A549 (cell line): ENCODE measurements around the gene MYADML2. TPM values are rescaled to one million over a fixed set of nuclear protein-coding genes. Genes with fewer than 3 reads are reported as not detected.

ENCODE experiments used
- ATAC-seq, 2 experiments: fragments of 200-7000 bp in 1 of 2; fragments of >200 bp in 1 of 2; cut with Nextera tagmentation in 1 of 2; cut with Tn5 transposase in 1 of 2; 3 replicates each; pipeline versions ENCODE4 v1.8.0 to v1.9.1; 2018 to 2020; ENCODE audit warnings: mild to moderate bottlenecking in 1 of 2, moderate library complexity in 1 of 2
- CTCF ChIA-PET: fragments of 300-600 bp; sonication (Branson Sonifier 250); formaldehyde crosslinking; extraction: SDS; loops from one replicate; lab custom pipeline; 2021; ENCODE audit warnings: antibody characterized with exemption, inconsistent platforms; lab: Yijun Ruan, JAX
- POLR2A ChIA-PET: fragments of 350-600 bp; formaldehyde crosslinking; extraction: SDS; loops from one replicate; lab custom pipeline; 2021; ENCODE audit warnings: antibody characterized with exemption, inconsistent platforms; lab: Yijun Ruan, JAX
- DNase-seq, 2 experiments: peaks; one replicate each; pipeline versions ENCODE4 v3.0.0 to v3.0.0-alpha.2; 2011 to 2016; ENCODE audit warnings: low read depth in 1 of 2, low spot score in 1 of 2
- FAIRE-seq: peaks from 2 replicates; lab custom pipeline; 2011; peaks lifted over from hg19 to GRCh38; lab: Jason Lieb, UNC
- H3K27ac ChIP-seq, 2 experiments: fragments of >200 bp; sonication (Bioruptor Twin); formaldehyde crosslinking; 3 replicates each; pipeline ENCODE4 v1.5.1; 2016 to 2017
- H3K4me1 ChIP-seq: fragments of >200 bp; sonication (Bioruptor Twin); formaldehyde crosslinking; 3 replicates; pipeline ENCODE4 v1.6.1; 2016
- H3K4me2 ChIP-seq: fragments of >200 bp; sonication (Bioruptor Twin); formaldehyde crosslinking; 3 replicates; pipeline ENCODE4 v1.6.1; 2016
- H3K4me3 ChIP-seq: fragments of >200 bp; sonication (Bioruptor Twin); formaldehyde crosslinking; 3 replicates; pipeline ENCODE4 v1.5.1; 2016
- H3K9me3 ChIP-seq: fragments of >200 bp; sonication (Bioruptor Twin); formaldehyde crosslinking; 3 replicates; pipeline ENCODE4 v1.6.1; 2016
- BHLHE40 ChIP-seq: IDR thresholded peaks from 2 replicates; pipeline ENCODE4 v1.6.1; 2012; ENCODE audit warnings: low read depth, low read length, inconsistent platforms
- CHD2 ChIP-seq: fragments of 150-350 bp; IDR thresholded peaks from 2 replicates; pipeline ENCODE4 v1.6.1; 2014; ENCODE audit warnings: low read length; ENCODE audit not compliant: partially characterized antibody
- FOSB ChIP-seq: fragments of 250-450 bp; sonication (Bioruptor Pico); IDR thresholded peaks from 2 replicates; pipeline ENCODE4 v1.5.0; 2020; ENCODE audit warnings: mild to moderate bottlenecking, moderate library complexity
- HDAC2 ChIP-seq: fragments of 200-600 bp; sonication (generic); IDR thresholded peaks from 2 replicates; pipeline ENCODE4 v1.6.1; 2016
- JUNB ChIP-seq: fragments of >200 bp; sonication (Bioruptor Twin); formaldehyde crosslinking; IDR thresholded peaks from 2 replicates; pipeline ENCODE4 v1.6.1; 2016
- MAFK ChIP-seq: fragments of 450-650 bp; IDR thresholded peaks from 2 replicates; pipeline ENCODE4 v1.6.1; 2014; ENCODE audit not compliant: partially characterized antibody
- NPAS2 ChIP-seq: fragments of 250-450 bp; sonication (Bioruptor Pico); IDR thresholded peaks from 2 replicates; pipeline ENCODE4 v1.8.0; 2022; ENCODE audit warnings: mild to moderate bottlenecking, moderate library complexity, borderline replicate concordance
- PHF8 ChIP-seq: fragments of 200-600 bp; sonication (generic); IDR thresholded peaks from 2 replicates; pipeline ENCODE4 v1.6.1; 2016; ENCODE audit warnings: low read depth, mild to moderate bottlenecking, antibody characterized with exemption, moderate library complexity, borderline replicate concordance
- SREBF2 ChIP-seq: fragments of 450-650 bp; IDR thresholded peaks from 2 replicates; pipeline ENCODE4 v1.6.1; 2014; ENCODE audit warnings: mild to moderate bottlenecking, moderate library complexity
- TP53 ChIP-seq: fragments of 250-450 bp; sonication (Bioruptor Pico); IDR thresholded peaks from 2 replicates; pipeline ENCODE4 v1.5.0; 2021; ENCODE audit warnings: mild to moderate bottlenecking, moderate library complexity
- ZFP36 ChIP-seq: fragments of 450-650 bp; IDR thresholded peaks from 2 replicates; pipeline ENCODE4 v1.6.1; 2014; ENCODE audit warnings: borderline replicate concordance; ENCODE audit not compliant: partially characterized antibody
- ZNF302 ChIP-seq: fragments of 250-450 bp; sonication (Bioruptor Pico); IDR thresholded peaks from 2 replicates; pipeline ENCODE4 v1.9.0; 2021; ENCODE audit warnings: inconsistent platforms, mild to moderate bottlenecking, moderate library complexity
- WGBS: methylation state at CpG from one replicate; pipeline ENCODE4 v1.1.6; 2017; ENCODE audit errors: missing lambda C conversion rate; 5-methylcytosine and 5-hydroxymethylcytosine counted together
- polyA plus RNA-seq, 4 experiments: library from polyadenylated mRNA; depleted of rRNA in 3 of 4; stranded (reverse); fragments of >200 nt; fragmentation: RNase III in 1 of 4; extraction: RNeasy Plus Mini Kit Qiagen cat#74134 plus additional on column Dnase treatment in 1 of 4; gene quantifications; 2 replicates in 3 of 4; 3 replicates in 1 of 4; pipeline ENCODE4 v1.2.3, GENCODE V29; 2011 to 2017
- TF ChIP-seq, protein P1 (sequence below): fragments of 250-450 bp; sonication (Bioruptor Pico); IDR thresholded peaks from 2 replicates; pipeline ENCODE4 v1.5.0; 2021; ENCODE audit warnings: mild to moderate bottlenecking, moderate library complexity, borderline replicate concordance
- TF ChIP-seq, protein P2 (sequence below): fragments of >200 bp; sonication (Bioruptor Twin); formaldehyde crosslinking; IDR thresholded peaks from 3 replicates; pipeline ENCODE4 v1.5.1; 2016
- TF ChIP-seq, protein P3 (sequence below): fragments of 200-600 bp; sonication (generic); IDR thresholded peaks from 2 replicates; pipeline ENCODE4 v1.6.1; 2016; ENCODE audit warnings: antibody characterized with exemption, mild to moderate bottlenecking, moderate library complexity
- TF ChIP-seq, protein P4 (sequence below): IDR thresholded peaks from 2 replicates; pipeline ENCODE4 v1.6.1; 2012
- TF ChIP-seq, protein P5 (sequence below): fragments of 250-450 bp; sonication (Bioruptor Pico); IDR thresholded peaks from 2 replicates; pipeline ENCODE4 v1.5.0; 2020; ENCODE audit warnings: low read depth, mild to moderate bottlenecking, moderate library complexity

The MYADML2 gene
- polyA plus RNA-seq, 2 of the 4 experiments (the other 2 are of a cell fraction): not detected

DNA sequence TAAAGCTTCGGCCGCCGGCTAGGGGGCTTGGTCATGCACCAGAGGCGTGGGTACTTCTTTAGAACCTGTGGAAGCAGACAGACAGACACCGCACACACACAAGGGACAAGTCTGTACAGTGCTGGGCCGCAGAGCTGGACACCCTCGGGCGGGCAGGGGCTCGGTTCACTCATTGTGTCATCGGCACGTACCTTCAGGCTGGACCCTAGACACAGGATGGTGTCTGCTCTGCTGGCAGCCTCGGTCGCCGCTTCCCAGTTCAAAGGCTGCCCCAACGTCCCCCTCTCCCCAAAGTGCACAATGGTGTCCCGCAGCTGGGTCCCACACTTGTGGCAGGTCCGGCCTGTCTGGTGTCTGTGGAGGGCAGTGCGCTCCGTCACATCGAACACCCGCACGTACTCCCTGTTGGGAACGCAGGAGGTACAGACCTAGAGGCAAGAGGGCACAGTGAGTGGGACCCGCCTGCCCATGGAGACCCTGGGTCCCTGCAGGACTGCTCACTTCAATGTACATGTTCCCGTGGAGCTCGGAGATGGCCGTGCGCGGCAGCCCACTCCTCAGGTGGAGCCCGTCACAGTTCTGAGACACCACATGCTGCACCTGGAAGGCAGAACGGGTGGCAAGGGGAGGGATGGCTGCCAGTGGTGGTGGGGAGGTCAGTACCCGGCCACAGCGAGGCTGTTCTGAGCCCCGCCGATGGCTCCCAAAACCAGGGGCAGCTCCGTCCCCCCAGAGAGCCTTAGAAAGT, 32.8 kb downstream of the MYADML2 start (continued):
- TF ChIP-seq, protein P1, sequence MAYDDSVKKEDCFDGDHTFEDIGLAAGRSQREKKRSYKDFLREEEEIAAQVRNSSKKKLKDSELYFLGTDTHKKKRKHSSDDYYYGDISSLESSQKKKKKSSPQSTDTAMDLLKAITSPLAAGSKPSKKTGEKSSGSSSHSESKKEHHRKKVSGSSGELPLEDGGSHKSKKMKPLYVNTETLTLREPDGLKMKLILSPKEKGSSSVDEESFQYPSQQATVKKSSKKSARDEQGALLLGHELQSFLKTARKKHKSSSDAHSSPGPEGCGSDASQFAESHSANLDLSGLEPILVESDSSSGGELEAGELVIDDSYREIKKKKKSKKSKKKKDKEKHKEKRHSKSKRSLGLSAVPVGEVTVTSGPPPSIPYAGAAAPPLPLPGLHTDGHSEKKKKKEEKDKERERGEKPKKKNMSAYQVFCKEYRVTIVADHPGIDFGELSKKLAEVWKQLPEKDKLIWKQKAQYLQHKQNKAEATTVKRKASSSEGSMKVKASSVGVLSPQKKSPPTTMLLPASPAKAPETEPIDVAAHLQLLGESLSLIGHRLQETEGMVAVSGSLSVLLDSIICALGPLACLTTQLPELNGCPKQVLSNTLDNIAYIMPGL (CRISPR knock-in tag): no peak
- TF ChIP-seq ZNF302 (CRISPR knock-in tag): no peak
- TF ChIP-seq MAFK: no peak
- TF ChIP-seq, all 56 proteins: peak for 0

DNA sequence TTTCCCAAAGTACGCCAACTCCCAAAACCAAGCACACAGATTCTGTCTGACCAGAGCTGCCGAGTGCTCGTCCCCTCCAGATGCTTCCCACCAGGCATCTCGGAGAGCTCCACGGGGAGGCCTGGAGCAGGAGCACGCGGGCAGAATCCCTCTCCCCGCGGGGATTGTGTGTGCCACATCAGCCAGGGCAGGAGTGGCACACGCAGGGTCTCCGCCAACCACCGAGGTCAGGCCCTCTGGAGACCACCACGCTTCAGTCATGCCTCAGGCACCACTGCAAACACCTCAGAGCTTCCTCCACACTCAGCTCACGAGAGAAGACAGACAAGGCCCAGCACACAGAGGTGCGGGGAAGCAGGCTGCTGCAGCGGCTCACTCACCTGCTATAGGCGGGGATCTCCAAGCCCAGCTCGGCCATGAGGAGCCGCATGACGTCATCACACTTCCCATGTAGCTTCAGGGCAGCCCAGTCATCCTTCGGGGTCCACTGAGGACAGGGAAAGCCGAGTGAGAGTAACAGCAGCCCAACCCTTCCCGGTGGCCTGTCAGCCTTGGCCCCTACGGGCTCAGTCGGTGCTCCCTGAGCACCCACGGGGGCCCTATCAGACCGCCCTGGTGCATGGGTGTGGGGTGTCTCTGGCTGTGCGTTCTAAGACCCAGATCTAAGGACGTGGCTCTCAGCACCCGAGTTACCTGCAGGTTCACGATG, 33.5 kb downstream of the MYADML2 start:
- no peak overlapping the region for H3K4me2 ChIP-seq
- TF ChIP-seq JUNB (no peak), SREBF2 (no peak), FOSB (CRISPR knock-in tag) (no peak), NPAS2 (CRISPR knock-in tag) (no peak), ZFP36 (no peak), CHD2 (no peak), HDAC2 (no peak), PHF8 (no peak), BHLHE40 (no peak), TP53 (CRISPR knock-in tag) (no peak)
- TF ChIP-seq, protein P2, sequence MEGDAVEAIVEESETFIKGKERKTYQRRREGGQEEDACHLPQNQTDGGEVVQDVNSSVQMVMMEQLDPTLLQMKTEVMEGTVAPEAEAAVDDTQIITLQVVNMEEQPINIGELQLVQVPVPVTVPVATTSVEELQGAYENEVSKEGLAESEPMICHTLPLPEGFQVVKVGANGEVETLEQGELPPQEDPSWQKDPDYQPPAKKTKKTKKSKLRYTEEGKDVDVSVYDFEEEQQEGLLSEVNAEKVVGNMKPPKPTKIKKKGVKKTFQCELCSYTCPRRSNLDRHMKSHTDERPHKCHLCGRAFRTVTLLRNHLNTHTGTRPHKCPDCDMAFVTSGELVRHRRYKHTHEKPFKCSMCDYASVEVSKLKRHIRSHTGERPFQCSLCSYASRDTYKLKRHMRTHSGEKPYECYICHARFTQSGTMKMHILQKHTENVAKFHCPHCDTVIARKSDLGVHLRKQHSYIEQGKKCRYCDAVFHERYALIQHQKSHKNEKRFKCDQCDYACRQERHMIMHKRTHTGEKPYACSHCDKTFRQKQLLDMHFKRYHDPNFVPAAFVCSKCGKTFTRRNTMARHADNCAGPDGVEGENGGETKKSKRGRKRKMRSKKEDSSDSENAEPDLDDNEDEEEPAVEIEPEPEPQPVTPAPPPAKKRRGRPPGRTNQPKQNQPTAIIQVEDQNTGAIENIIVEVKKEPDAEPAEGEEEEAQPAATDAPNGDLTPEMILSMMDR: no peak
- TF ChIP-seq, protein P3, sequence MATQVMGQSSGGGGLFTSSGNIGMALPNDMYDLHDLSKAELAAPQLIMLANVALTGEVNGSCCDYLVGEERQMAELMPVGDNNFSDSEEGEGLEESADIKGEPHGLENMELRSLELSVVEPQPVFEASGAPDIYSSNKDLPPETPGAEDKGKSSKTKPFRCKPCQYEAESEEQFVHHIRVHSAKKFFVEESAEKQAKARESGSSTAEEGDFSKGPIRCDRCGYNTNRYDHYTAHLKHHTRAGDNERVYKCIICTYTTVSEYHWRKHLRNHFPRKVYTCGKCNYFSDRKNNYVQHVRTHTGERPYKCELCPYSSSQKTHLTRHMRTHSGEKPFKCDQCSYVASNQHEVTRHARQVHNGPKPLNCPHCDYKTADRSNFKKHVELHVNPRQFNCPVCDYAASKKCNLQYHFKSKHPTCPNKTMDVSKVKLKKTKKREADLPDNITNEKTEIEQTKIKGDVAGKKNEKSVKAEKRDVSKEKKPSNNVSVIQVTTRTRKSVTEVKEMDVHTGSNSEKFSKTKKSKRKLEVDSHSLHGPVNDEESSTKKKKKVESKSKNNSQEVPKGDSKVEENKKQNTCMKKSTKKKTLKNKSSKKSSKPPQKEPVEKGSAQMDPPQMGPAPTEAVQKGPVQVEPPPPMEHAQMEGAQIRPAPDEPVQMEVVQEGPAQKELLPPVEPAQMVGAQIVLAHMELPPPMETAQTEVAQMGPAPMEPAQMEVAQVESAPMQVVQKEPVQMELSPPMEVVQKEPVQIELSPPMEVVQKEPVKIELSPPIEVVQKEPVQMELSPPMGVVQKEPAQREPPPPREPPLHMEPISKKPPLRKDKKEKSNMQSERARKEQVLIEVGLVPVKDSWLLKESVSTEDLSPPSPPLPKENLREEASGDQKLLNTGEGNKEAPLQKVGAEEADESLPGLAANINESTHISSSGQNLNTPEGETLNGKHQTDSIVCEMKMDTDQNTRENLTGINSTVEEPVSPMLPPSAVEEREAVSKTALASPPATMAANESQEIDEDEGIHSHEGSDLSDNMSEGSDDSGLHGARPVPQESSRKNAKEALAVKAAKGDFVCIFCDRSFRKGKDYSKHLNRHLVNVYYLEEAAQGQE: no peak
- TF ChIP-seq, protein P4, sequence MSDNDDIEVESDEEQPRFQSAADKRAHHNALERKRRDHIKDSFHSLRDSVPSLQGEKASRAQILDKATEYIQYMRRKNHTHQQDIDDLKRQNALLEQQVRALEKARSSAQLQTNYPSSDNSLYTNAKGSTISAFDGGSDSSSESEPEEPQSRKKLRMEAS: no peak
- TF ChIP-seq, protein P5, sequence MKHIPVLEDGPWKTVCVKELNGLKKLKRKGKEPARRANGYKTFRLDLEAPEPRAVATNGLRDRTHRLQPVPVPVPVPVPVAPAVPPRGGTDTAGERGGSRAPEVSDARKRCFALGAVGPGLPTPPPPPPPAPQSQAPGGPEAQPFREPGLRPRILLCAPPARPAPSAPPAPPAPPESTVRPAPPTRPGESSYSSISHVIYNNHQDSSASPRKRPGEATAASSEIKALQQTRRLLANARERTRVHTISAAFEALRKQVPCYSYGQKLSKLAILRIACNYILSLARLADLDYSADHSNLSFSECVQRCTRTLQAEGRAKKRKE: no peak
- TF ChIP-seq, all 56 proteins: peak for 0
- no peaks in the 10 kb centered on the region for H3K9me3 ChIP-seq
- FAIRE-seq (no peak), ATAC-seq (no peak), DNase-seq (no peak)
- H3K4me1 ChIP-seq: peaks cover 28% of the 10 kb centered on the region
- WGBS: 91% methylated on average over 30 of the region's 31 CpGs
- ChIA-PET CTCF (interaction anchor here (0.9 to 7.6 kb wide), 10 partner anchors 11 to 117 kb away, joined by 3 to 68 read pairs (median 5); partner anchors contain the start of genes CENPX and MAFG), POLR2A (interaction anchor here (1.7 kb wide), 1 partner anchor 14 kb away, joined by 6 read pairs; the partner anchor contains the start of gene MAFG)
- H3K4me3 ChIP-seq: no peak overlapping the region
- H3K27ac ChIP-seq: no peak overlapping the region
